Natural killer cell (primary cell): Measurements from ENCODE around the gene BRF1. TPM values are rescaled to one million over a fixed set of nuclear protein-coding genes. Genes with fewer than 3 reads are reported as not detected.

Experiments
- ATAC-seq, 3 donors: fragments of 150-1000 bp in 2 of 3; fragments of 200-7000 bp in 1 of 3; cut with Tn5 transposase; 1 replicate in 1 of 3; 2 replicates in 2 of 3; pipeline ENCODE4 v1.10.0; 2021; ENCODE audit warnings: mild to moderate bottlenecking in 2 of 3, moderate library complexity in 2 of 3
- DNase-seq, 2 donors: peaks; one replicate each; pipeline versions ENCODE4 v3.0.0 to v3.0.0-alpha.2; 2013 to 2021; ENCODE audit warnings: mixed read lengths in 1 of 2
- H3K27ac ChIP-seq: one replicate; pipeline ENCODE4 v1.5.1; 2013; ENCODE audit warnings: mild to moderate bottlenecking, low read length
- H3K27me3 ChIP-seq: one replicate; pipeline ENCODE4 v1.6.1; 2013; ENCODE audit warnings: low read length; ENCODE audit not compliant: control insufficient read depth, insufficient read depth
- H3K36me3 ChIP-seq: one replicate; pipeline ENCODE4 v1.6.1; 2013; ENCODE audit warnings: low read length; ENCODE audit not compliant: control insufficient read depth, insufficient read depth
- H3K4me1 ChIP-seq: one replicate; pipeline ENCODE4 v1.6.1; 2013; ENCODE audit warnings: low read length; ENCODE audit not compliant: control insufficient read depth, insufficient read depth
- H3K4me3 ChIP-seq: one replicate; pipeline ENCODE4 v1.5.1; 2013; ENCODE audit warnings: low read length
- H3K9me3 ChIP-seq: one replicate; pipeline ENCODE4 v1.6.1; 2013; ENCODE audit warnings: low read length; ENCODE audit not compliant: control insufficient read depth, insufficient read depth
- H3K27ac Mint-ChIP-seq, 2 donors: one replicate each; pipeline ENCODE4 v1.8.0; 2022; ENCODE audit warnings: mild to moderate bottlenecking in 2 of 2, mixed read lengths in 2 of 2, moderate library complexity in 1 of 2
- H3K27me3 Mint-ChIP-seq, 2 donors: one replicate each; pipeline ENCODE4 v1.8.0; 2022; ENCODE audit warnings: low read depth in 2 of 2, mixed read lengths in 2 of 2
- H3K36me3 Mint-ChIP-seq: one replicate; pipeline ENCODE4 v1.8.0; 2022; ENCODE audit warnings: mixed read lengths
- H3K4me1 Mint-ChIP-seq, 2 donors: one replicate each; pipeline ENCODE4 v1.8.0; 2022; ENCODE audit warnings: mixed read lengths in 2 of 2
- H3K4me3 Mint-ChIP-seq: one replicate; pipeline ENCODE4 v1.8.0; 2022; ENCODE audit warnings: mild to moderate bottlenecking, moderate library complexity, mixed read lengths
- H3K9me3 Mint-ChIP-seq, 2 donors: one replicate each; pipeline ENCODE4 v1.8.0; 2022; ENCODE audit warnings: mixed read lengths in 2 of 2
- WGBS: methylation state at CpG from one replicate; pipeline ENCODE4 v1.1.7; 2013; ENCODE audit warnings: missing lambda C conversion rate; ENCODE audit not compliant: insufficient coverage; 5-methylcytosine and 5-hydroxymethylcytosine counted together
- intact Hi-C: fragments of 100-400 bp; cut with micrococcal nuclease; formaldehyde crosslinking; loops from one replicate; pipeline ENCODE4 v1.14.2; 2022
- total RNA-seq, 4 donors: library from RNA; stranded (reverse); fragments of 120-200 nt in 1 of 4; gene quantifications; one replicate each; pipeline versions ENCODE4 v1.2.3 to v1.2.4, GENCODE V29; 2013 to 2022
- TF ChIP-seq, protein P1 (sequence below): fragments of 200-600 bp; IDR thresholded peaks from one replicate; pipeline ENCODE4 v1.8.0; 2022; ENCODE audit warnings: antibody characterized with exemption

Gene BRF1
- total RNA-seq, 3 donors from 2014 or later (not counting 1 experiment from before 2014, with no cell fraction given): 82.4 to 92.7 (median 87.4) TPM

DNA sequence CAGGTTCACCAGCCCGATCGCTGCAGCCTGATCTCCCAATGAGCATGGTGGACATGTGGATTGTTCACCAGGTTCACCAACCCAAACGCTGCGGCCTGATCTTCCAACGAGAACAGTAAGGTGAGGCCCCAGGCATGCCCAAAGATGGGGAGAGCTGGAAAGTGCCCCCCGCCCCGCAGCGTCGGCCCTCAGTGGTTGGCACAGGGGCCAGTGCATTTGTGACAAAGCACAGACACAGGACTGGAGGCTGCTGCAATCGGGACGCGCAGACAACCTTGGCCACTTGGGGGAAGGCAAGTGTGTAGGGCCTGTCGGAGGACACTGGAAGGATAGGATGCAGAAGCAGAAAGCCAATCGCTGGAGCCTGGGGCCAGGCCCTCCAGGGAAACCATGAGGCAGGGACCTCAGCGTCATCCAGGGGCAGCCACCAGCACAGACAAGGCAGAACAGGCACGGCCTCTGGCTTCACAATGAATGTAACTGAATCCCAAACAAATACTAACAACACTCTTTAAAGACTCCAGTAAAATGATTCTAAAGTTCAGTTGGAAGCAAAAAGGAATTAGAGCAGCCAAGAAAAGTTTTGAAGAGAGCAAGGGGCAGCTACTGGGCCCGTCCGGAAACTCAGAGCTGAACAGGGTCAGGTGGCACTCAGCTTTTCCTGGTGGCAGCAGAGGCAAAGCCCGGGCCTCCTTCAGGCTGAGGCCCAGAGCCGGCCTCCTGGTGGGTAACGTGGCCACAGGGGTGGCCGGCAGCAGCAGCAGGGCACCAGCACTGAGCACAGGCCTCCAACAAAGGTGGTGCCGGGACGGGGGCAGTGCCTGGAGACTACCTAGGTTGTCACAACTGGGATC lies 13.3 kb downstream of the BRF1 start:
- H3K4me1 Mint-ChIP-seq: peaks cover 47 to 56% of the 10 kb centered on the region in 2 donors

DNA sequence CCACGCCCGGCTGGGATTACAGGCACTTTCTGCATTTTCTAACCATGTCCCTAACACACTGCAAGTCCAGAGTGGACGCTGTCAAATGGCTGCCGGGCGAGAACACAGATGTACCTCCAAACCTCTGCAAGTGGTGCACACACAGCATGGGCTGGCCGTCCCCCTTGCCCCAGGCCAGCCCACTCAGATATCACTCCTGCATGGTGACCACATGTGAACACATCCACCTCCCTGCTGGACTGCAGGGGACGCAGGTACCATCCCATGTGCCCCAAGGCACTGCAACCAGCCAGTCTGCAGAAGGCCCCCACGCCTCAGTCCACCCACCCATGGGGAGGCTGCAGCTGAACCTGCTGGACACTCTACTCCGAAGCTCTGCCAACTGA lies 14.0 kb downstream of the BRF1 start:
- no peak overlapping the region for H3K4me3 Mint-ChIP-seq
- peaks cover 50 to 63% of the 10 kb centered on the region in 2 donors for H3K4me1 Mint-ChIP-seq
- no peaks in the 10 kb centered on the region for H3K27me3 Mint-ChIP-seq
- TF ChIP-seq, protein P1, sequence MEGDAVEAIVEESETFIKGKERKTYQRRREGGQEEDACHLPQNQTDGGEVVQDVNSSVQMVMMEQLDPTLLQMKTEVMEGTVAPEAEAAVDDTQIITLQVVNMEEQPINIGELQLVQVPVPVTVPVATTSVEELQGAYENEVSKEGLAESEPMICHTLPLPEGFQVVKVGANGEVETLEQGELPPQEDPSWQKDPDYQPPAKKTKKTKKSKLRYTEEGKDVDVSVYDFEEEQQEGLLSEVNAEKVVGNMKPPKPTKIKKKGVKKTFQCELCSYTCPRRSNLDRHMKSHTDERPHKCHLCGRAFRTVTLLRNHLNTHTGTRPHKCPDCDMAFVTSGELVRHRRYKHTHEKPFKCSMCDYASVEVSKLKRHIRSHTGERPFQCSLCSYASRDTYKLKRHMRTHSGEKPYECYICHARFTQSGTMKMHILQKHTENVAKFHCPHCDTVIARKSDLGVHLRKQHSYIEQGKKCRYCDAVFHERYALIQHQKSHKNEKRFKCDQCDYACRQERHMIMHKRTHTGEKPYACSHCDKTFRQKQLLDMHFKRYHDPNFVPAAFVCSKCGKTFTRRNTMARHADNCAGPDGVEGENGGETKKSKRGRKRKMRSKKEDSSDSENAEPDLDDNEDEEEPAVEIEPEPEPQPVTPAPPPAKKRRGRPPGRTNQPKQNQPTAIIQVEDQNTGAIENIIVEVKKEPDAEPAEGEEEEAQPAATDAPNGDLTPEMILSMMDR: no peak
- ATAC-seq (no peak), DNase-seq (no peak)
- no peak overlapping the region for H3K27ac Mint-ChIP-seq
- H3K27ac ChIP-seq: no peak overlapping the region
- intact Hi-C loops: no loop called here
- peaks cover 3% of the 10 kb centered on the region for H3K36me3 ChIP-seq
- 97% methylated on average over 9 of the region's 9 CpGs for WGBS
- peaks cover 36% of the 10 kb centered on the region for H3K4me1 ChIP-seq
- H3K36me3 Mint-ChIP-seq: peaks cover 11% of the 10 kb centered on the region
- H3K27me3 ChIP-seq: no peaks in the 10 kb centered on the region
- no peak overlapping the region for H3K4me3 ChIP-seq
- no peaks in the 10 kb centered on the region for H3K9me3 ChIP-seq
- no peaks in the 10 kb centered on the region for H3K9me3 Mint-ChIP-seq

More for the DNA sequence above, 13.3 kb downstream of the BRF1 start:
- TF ChIP-seq, protein P1: no peak
- intact Hi-C loops: no loop called here
- Mint-ChIP-seq H3K9me3 (no peaks in the 10 kb centered on the region), H3K27ac (peak overlapping the region in 1 of 2 donors; percentile 29), H3K36me3 (peaks cover 11% of the 10 kb centered on the region), H3K4me3 (no peak overlapping the region), H3K27me3 (no peaks in the 10 kb centered on the region)
- DNase-seq (no peak), ATAC-seq (no peak)
- peaks cover 3% of the 10 kb centered on the region for H3K36me3 ChIP-seq
- H3K9me3 ChIP-seq: no peaks in the 10 kb centered on the region
- 92% methylated on average over 24 of the region's 24 CpGs for WGBS
- H3K4me1 ChIP-seq: peaks cover 42% of the 10 kb centered on the region
- H3K27ac ChIP-seq: no peak overlapping the region
- H3K27me3 ChIP-seq: no peaks in the 10 kb centered on the region
- H3K4me3 ChIP-seq: no peak overlapping the region

- TF ChIP-seq, protein P1: no peak
- Mint-ChIP-seq H3K27ac (peak overlapping the region in 1 of 2 donors; percentile 22), H3K36me3 (peaks cover 11% of the 10 kb centered on the region), H3K4me1 (peaks cover 40 to 53% of the 10 kb centered on the region in 2 donors), H3K4me3 (no peak overlapping the region), H3K9me3 (no peaks in the 10 kb centered on the region), H3K27me3 (no peaks in the 10 kb centered on the region)
- Histone ChIP-seq H3K36me3 (peaks cover 5% of the 10 kb centered on the region), H3K27me3 (no peaks in the 10 kb centered on the region), H3K9me3 (no peaks in the 10 kb centered on the region), H3K27ac (no peak overlapping the region), H3K4me3 (no peak overlapping the region), H3K4me1 (peaks cover 24% of the 10 kb centered on the region)
- intact Hi-C loops: no loop called here
- ATAC-seq (no peak), DNase-seq (no peak)
- WGBS: 95% methylated on average over 8 of the region's 8 CpGs
These were observed 15.6 kb downstream of the BRF1 start for GRCh38 chr14:105285174-105285573.
